NCI-H1105 treated with DMSO at 0.1 percent for 48 hours (cell line): ENCODE data around the gene GOT1.

Source experiments
- DNase-seq: peaks from one replicate; lab custom pipeline; 2025; lab: John Stamatoyannopoulos, UW

Gene GOT1

GRCh38 chr10:99395750-99396445 lies 34.5 kb downstream of the GOT1 start:
- DNase-seq: peak; percentile 15

GRCh38 chr10:99394761-99395386 lies 35.5 kb downstream of the GOT1 start:
- peak; percentile 87 for DNase-seq

DNA sequence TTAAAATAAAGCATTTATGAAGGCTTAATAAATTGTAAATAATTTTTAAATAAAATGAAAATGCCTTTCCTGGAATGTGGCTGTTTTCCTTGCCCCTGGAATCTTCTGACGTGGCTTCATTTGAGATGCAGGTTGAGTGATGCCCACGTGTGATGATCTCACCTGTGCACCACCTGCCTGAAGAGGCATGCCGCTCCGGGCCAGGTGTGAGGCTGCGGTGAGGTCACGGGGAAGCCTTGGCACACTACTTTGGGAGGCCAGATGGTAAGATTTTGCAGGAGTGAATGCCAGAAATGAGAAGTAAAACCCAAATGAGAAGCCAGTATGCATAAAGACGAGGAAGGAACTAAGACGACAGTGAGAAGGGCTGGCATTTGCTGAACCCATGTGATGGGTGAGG lies 36.2 kb downstream of the GOT1 start:
- DNase-seq: peak; percentile 65

GRCh38 chr10:99393683-99394082 lies 36.7 kb downstream of the GOT1 start:
- DNase-seq: no peak

- DNase-seq: no peak
Measured at GRCh38 chr10:99393036-99393435, 37.4 kb downstream of the GOT1 start.

DNA sequence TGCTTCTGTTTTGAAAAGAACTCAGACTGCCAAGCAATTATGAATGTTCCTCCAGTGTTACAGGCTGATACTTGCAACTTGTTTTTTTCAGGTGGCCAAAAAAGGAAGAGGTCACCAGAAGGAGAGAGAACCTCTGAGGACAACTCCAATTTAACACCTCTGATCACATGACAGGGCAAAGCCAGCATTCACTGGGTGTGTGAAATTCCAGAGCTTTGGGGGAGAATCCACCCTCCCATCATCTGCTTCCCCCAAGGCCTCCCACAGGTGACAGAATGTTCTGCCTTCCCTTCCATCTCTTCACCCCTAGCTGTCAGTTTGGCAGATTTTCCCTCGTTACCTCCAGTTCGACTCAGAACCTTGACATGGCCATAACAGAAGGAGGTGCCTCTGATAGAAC lies 39.1 kb downstream of the GOT1 start:
- DNase-seq: no peak

DNA sequence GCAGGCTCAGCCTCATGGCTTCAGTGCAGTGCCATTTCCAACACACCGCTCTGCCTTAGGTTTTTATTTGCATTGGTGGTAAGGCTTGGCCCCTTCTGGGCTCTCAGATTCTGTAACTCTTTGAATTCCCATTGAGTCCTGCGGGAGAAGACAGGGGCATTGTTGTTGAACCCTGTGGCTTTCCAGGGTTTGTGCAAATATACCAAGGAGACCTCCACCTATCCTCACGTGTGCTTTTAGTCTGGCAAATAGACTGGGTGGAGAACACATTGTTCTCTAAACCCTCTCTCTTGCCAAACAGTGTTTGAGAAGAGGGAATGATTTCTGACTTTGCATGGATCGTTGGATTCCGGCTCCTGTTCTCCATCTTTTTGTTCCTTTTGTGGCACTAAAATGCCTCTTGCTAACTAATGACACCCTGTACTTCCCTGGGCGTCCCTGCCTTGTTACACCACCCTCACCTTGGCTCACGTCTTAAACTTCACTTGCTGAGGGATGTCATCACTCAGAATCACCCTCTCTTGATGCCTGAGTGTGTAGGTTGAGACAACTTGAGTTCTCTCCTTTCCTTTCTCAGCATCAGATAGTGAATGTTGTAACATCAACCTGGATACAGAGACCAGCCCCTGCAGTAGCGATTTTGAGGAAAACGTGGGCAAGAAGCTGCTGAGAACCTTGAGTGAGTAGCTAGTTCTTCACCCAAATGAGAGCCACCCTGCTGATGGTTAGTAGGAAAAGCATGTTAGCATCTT lies 40.5 kb downstream of the GOT1 start:
- DNase-seq: no peak

DNA sequence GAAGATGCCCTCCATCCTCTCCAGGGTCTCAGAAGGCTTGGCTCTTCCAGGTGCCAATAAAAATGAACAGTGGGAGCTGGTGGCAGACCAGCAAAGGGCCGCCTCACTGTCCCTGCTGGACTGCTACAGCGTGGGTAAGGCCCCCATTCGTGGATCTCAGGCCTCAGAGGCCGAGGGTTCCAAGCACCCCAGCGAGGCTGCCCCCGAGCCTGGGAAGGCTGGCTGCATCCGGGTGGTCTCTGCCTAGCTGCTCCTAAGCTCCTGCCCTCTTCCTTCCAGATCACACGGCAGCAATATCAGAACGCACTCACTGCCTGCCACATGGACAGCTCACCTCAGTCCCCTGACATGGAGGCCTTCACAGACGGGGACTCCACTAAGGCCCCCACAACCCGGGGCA lies 42.9 kb downstream of the GOT1 start:
- no peak for DNase-seq

GRCh38 chr10:99387071-99387470 lies 43.4 kb downstream of the GOT1 start:
- no peak for DNase-seq

GRCh38 chr10:99382176-99382575 lies 48.2 kb downstream of the GOT1 start:
- DNase-seq: no peak

- DNase-seq: no peak
Measured at GRCh38 chr10:99375426-99375825, 55.0 kb downstream of the GOT1 start.

- no peak for DNase-seq
Measured at GRCh38 chr10:99374972-99375371, 55.5 kb downstream of the GOT1 start.

DNA sequence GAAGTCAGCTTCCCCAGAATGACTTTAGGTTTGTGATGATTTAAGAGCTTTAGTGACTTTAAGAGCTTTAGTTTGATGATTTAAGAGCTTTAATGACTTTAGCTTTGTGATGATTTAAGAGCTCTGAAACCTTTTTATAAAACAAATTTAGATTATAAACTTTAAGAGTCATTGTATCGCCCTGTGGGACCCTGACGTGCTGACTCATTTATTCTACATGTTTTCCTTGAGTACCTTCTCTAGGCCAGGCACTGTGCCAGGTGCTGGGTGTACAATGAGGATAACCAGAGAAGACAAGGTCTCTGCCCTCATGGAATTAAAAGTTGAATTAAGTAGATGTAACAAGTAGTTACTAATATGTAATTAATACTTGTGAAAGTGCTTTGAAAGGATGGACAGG lies 55.9 kb downstream of the GOT1 start:
- no peak for DNase-seq

GRCh38 chr10:99372546-99373271 lies 57.7 kb downstream of the GOT1 start:
- no peak for DNase-seq

GRCh38 chr10:99370993-99371392 lies 59.4 kb downstream of the GOT1 start:
- peak; percentile 32 for DNase-seq

DNA sequence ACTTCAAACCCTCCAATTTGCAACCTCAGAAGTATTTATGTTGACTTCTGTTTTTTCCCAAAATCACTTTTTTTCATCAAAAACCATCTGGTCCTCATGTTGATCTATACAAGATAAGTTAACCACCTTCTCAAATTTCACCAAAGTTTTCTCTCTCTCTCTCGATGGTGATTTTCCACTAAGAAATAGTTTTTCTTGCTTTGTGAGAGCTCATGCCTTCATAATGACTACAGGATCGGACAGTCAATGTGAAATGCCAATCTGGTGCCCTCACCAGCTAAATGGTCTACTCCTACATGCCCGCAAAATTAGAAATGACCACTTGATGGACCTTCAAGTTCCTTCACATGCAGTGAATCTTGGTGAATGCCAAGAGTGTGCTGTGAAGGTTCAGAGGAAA lies 60.9 kb downstream of the GOT1 start:
- no peak for DNase-seq

- DNase-seq: no peak
Measured at GRCh38 chr10:99369126-99369525, 61.3 kb downstream of the GOT1 start.

GRCh38 chr10:99368646-99369045 lies 61.8 kb downstream of the GOT1 start:
- no peak for DNase-seq

DNA sequence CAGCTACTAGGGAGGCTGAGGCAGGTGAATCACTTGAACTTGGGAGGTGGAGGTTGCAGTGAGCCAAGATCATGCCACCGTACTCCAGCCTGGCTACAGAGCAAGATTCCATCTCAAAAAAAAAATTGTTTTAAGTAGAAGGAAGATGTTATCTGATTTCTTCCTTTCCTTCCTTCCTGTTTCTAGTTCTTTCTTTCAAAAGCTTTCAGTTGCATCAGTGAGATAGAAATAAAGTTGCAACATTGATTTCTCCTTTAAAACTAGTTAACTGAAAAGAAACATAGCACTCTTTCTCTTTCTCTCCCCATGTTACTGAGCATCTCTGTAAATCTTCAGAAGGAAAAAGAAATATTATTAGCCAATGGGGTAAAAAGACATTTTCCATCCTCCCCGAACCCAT lies 63.8 kb downstream of the GOT1 start:
- no peak for DNase-seq

DNA sequence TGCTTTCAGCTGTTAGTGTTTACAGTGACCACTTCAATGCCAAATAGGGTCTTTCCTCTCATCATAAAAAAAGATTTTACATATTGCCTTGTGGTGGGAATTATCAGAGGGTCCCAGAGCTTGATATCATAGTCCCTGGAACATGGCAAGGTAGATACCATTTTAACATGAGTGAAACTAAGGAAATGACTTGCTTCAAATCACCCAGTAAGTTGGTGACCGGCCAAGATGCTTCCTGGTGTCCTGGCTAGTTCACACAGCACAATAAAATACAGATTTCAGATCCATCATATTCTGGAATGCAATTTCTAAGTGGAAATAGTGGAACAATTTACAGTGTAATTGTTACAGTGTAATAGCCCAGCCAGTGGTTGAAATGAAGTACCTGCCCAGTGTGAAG lies 64.7 kb downstream of the GOT1 start:
- no peak for DNase-seq

DNA sequence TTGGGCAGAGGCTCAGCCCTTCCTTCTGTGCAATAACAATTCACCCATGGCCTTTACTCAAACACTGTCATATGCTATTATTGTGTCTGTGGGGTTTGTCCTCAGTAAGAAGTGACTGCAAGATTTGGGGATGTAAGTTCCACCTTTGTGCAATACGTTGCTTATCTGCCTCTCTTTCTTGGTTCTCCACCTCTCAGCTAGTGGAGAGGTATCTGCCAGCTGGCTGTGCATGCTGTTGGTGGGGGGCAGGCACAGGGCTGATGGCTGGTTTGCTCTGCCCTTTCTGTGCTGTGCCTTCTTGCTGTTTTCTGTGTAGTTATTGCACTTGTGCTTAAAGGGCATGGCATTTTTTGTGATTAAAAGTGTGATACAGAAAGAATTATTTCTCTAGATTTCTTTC lies 65.1 kb downstream of the GOT1 start:
- DNase-seq: no peak

DNA sequence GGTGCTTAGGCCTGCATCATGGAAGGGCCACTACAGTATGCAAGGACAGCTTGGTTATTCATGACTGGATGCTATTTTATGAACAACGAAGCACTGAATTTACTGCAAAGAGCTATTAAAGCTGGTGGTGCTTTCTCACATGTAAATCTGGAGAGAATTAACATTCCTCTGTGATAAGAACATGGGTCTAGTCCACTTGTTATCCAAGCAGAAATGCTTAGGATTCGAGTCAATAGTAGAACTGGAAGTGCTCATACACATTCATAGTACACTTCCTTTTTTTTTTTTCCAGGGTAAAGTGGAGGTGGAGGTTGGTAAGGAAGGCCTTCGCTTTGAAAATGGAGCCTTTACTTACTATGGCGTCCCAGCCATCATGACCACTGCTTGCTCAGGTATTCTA lies 66.3 kb downstream of the GOT1 start:
- DNase-seq: no peak

DNA sequence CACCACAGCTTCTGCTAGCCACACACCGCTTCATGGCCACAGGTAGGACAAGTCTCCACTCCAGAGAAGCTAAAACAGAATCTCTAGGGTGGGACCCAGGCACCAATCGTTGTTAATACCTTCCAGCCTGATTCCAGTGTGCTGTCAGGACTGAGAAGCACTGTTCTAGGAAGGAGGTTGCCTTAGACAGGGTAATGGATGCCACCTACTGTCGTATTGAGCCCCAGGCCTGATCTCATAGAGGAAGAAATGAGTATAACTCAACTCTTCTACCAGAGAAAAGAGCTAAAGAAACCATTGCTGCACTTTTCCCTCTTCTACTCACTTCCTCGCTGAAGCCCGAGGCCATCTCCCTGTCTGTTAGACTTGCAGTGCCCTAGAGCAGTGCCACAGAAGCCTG lies 69.5 kb downstream of the GOT1 start:
- DNase-seq: no peak
